Astrocyte of the spinal cord (primary cell): ENCODE measurements around the gene NT5C1B.

Experiments used
- DNase-seq: peaks from one replicate; pipeline ENCODE4 v3.0.0; 2011; ENCODE audit warnings: low read depth, low spot score
- H3K4me3 ChIP-seq: 2 replicates; pipeline ENCODE4 v1.5.1; 2011; ENCODE audit warnings: low read depth, mild to moderate bottlenecking, low read length, moderate library complexity
- CTCF ChIP-seq: IDR thresholded peaks from 2 replicates; pipeline ENCODE4 v1.5.1; 2012; ENCODE audit warnings: low read depth, mild to moderate bottlenecking, low read length, inconsistent platforms
- in situ Hi-C: cut with HindIII; loops from 2 replicates; pipeline ENCODE4 v1.10.0; 2017; ENCODE audit warnings: low sequenced_read_pairs

NT5C1B gene

GRCh38 chr2:18626256-18626668, 36.9 kb upstream of the NT5C1B start:
- no peak for TF ChIP-seq CTCF
- no peak overlapping the region for H3K4me3 ChIP-seq
- in situ Hi-C loops, result no loop called here
- DNase-seq, result peak; percentile 49

GRCh38 chr2:18625563-18625962, 36.2 kb upstream of the NT5C1B start:
- no peak for TF ChIP-seq CTCF
- no peak overlapping the region for H3K4me3 ChIP-seq
- in situ Hi-C loops, result no loop called here
- no peak for DNase-seq

- no peak overlapping the region for H3K4me3 ChIP-seq
- in situ Hi-C loops, result no loop called here
- no peak for TF ChIP-seq CTCF
- DNase-seq, result peak; percentile 22
Measured at GRCh38 chr2:18623782-18624181, 34.4 kb upstream of the NT5C1B start.

- in situ Hi-C loops, result no loop called here
Measured at GRCh38 chr2:18620867-18621632, 31.7 kb upstream of the NT5C1B start.

GRCh38 chr2:18619091-18619490, 29.7 kb upstream of the NT5C1B start:
- no peak for DNase-seq
- no peak for TF ChIP-seq CTCF

More at GRCh38 chr2:18620867-18621632, 31.7 kb upstream of the NT5C1B start:
- no peak for TF ChIP-seq CTCF
- no peak for DNase-seq
- H3K4me3 ChIP-seq, result no peak overlapping the region

GRCh38 chr2:18614041-18614440, 24.7 kb upstream of the NT5C1B start:
- TF ChIP-seq CTCF, result no peak
- peak; percentile 50 for DNase-seq
- no peak overlapping the region for H3K4me3 ChIP-seq
- in situ Hi-C loops, result no loop called here

More at GRCh38 chr2:18619091-18619490, 29.7 kb upstream of the NT5C1B start:
- H3K4me3 ChIP-seq, result no peak overlapping the region
- in situ Hi-C loops, result no loop called here
